Esophagus squamous epithelium (tissue), 4 donors: Measurements from ENCODE around the gene DGCR6L.

Experiments used
- POLR2A ChIP-seq, 4 donors: fragments of 450-650 bp; IDR thresholded peaks; one replicate each; pipeline ENCODE4 v1.6.1; 2017; ENCODE audit warnings: antibody characterized with exemption in 4 of 4, mild to moderate bottlenecking in 4 of 4, moderate library complexity in 3 of 4
- TF ChIP-seq, protein P1 (sequence below), 6 experiments: fragments of 450-650 bp in 4 of 6; fragments of 200-600 bp in 2 of 6; sonication (generic) in 2 of 6; IDR thresholded peaks; one replicate each; pipeline ENCODE4 v1.5.1; 2016 to 2019; ENCODE audit warnings: antibody characterized with exemption in 6 of 6, mild to moderate bottlenecking in 4 of 6, moderate library complexity in 4 of 6

DNA sequence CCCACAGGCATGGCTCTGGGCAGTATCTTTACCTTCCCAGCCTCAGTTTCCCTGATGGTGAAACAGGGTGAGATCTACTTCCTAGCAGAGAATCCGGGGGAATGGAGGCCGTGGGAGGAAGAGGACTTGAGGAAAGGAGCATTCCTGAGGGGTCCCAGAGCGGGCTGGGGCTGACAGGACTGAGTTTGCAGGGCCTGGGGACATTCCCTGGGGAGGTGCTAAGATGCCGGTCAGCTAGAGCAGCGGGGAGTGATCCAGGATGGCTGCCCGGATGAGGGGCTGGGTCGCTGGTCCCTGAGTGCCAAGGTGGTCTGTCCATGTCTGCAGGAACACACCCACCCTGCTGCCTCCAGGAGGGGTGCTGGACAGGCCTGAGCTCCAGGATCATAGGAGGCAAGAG is 43.4 kb downstream of the DGCR6L start:
- TF ChIP-seq, protein P1, sequence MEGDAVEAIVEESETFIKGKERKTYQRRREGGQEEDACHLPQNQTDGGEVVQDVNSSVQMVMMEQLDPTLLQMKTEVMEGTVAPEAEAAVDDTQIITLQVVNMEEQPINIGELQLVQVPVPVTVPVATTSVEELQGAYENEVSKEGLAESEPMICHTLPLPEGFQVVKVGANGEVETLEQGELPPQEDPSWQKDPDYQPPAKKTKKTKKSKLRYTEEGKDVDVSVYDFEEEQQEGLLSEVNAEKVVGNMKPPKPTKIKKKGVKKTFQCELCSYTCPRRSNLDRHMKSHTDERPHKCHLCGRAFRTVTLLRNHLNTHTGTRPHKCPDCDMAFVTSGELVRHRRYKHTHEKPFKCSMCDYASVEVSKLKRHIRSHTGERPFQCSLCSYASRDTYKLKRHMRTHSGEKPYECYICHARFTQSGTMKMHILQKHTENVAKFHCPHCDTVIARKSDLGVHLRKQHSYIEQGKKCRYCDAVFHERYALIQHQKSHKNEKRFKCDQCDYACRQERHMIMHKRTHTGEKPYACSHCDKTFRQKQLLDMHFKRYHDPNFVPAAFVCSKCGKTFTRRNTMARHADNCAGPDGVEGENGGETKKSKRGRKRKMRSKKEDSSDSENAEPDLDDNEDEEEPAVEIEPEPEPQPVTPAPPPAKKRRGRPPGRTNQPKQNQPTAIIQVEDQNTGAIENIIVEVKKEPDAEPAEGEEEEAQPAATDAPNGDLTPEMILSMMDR (IDR thresholded peaks at IDR 0.05), result no peak
- no peak for TF ChIP-seq POLR2A (IDR thresholded peaks at IDR 0.05)
